Testis (tissue), 2 donors: ENCODE results near the gene ZBTB21.

ENCODE experiments used
- CTCF ChIP-seq, 3 experiments: fragments of 450-650 bp in 2 of 3; fragments of 200-600 bp in 1 of 3; sonication (generic) in 1 of 3; IDR thresholded peaks; one replicate each; pipeline ENCODE4 v1.5.1; 2016 to 2019; ENCODE audit warnings: antibody characterized with exemption in 3 of 3, mild to moderate bottlenecking in 2 of 3, moderate library complexity in 1 of 3
- POLR2A ChIP-seq: fragments of 450-650 bp; IDR thresholded peaks from one replicate; pipeline ENCODE4 v1.6.1; 2017; ENCODE audit warnings: antibody characterized with exemption, mild to moderate bottlenecking, moderate library complexity

- no peak for TF ChIP-seq POLR2A
- no peak for TF ChIP-seq CTCF (IDR thresholded peaks at IDR 0.05)
Measured at GRCh38 chr21:42043961-42044360, 33.8 kb upstream of the ZBTB21 start.
